SU-DHL-6 (cell line): ENCODE data around the gene ZNF346.

ENCODE experiments used
- CTCF ChIP-seq: fragments of 200-600 bp; sonication (generic); IDR thresholded peaks from one replicate; pipeline ENCODE4 v1.5.1; 2017; ENCODE audit warnings: antibody characterized with exemption, mild to moderate bottlenecking, low read length, moderate library complexity; ENCODE audit not compliant: insufficient read depth, poor library complexity, severe bottlenecking
- EZH2phosphoT487 ChIP-seq: fragments of 200-600 bp; sonication (generic), shearing (Covaris generic); conservative IDR thresholded peaks from 2 replicates; pipeline ENCODE4 v1.6.1; 2018; ENCODE audit warnings: mild to moderate bottlenecking, antibody characterized with exemption, low read length, moderate library complexity, mixed read lengths

- TF ChIP-seq CTCF (no peak), EZH2phosphoT487 (no peak)
Measured at GRCh38 chr5:177085985-177086653, 63.6 kb downstream of the ZNF346 start.
